GM18907 (cell line): ENCODE data around the gene PTPN13.
A peak's percentile ranks its signal among the peaks of the same experiment; 100 is the strongest.

Experiments
- ATAC-seq: cut with Tn5 transposase; IDR thresholded peaks from one replicate; pipeline ENCODE4 v1.9.1; 2021; ENCODE audit warnings: mild to moderate bottlenecking, moderate library complexity; ENCODE audit not compliant: unreplicated experiment

PTPN13 gene

DNA sequence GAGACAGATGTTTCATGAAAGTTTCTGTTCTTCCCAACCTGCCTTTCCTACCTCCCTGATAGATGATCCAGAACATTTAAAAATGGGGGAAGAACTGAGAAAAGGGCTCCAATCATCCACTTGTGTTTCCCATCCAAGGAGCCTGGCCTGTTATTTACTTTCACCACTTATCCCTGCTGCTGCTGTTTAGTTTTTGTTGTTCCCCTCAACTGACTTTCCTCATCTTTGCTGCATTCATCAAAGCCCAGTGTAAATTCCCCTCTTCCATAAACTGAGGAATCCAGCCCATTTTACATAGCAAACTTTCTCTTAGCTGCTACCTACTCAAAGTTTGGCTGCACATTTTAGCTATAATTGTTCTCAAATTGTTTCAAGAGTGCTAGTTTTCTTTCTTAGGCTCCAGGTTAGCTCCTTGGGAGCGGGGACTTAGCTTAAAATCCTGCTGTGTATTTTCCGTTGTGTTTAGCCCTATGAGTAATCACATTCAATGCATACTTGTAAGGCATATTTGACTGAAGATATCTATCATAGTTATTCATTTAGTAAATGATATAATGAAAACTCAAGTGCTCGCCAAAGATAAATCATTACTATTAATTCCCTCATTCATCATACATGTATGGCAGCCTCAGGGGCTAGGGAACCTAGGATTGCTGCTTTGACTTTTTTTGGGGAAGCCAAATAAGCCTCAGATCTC is 1.4 kb upstream of the PTPN13 start:
- no peak for ATAC-seq

GRCh38 chr4:86594559-86595425 is 677 bp downstream of the PTPN13 start:
- peak; percentile 25 for ATAC-seq

- no peak for ATAC-seq
Measured at GRCh38 chr4:86595426-86595805, 1.3 kb downstream of the PTPN13 start.

- no peak for ATAC-seq
Measured at GRCh38 chr4:86596807-86597206, 2.7 kb downstream of the PTPN13 start.

GRCh38 chr4:86600007-86600653 is 6.0 kb downstream of the PTPN13 start:
- no peak for ATAC-seq

DNA sequence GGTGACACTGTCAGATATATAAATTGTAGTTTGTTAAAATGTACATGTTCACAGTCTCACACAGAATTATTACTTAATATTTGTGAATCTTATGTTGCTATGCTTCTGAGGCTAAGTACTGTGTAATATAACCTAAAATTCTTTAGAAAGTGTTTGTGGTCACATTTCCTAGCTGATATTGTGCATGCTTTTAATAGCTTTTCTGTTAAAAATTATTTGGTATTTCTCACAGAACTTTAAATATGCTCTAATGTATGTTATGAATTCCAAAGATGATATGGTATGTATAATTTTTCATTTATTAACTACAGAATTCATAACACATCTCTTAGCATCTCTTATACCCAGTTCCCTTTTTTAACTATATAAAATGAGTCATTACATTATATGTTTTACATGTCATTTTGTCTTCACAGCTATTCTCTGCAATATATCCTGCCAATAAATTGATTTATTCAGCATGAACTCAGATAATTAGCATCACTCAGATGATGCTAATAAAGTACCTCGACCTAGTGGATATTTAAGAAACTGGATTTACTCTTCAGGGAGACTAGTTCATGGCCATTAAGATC is 9.3 kb downstream of the PTPN13 start:
- no peak for ATAC-seq

GRCh38 chr4:86606809-86607208 is 12.7 kb downstream of the PTPN13 start:
- ATAC-seq = no peak

DNA sequence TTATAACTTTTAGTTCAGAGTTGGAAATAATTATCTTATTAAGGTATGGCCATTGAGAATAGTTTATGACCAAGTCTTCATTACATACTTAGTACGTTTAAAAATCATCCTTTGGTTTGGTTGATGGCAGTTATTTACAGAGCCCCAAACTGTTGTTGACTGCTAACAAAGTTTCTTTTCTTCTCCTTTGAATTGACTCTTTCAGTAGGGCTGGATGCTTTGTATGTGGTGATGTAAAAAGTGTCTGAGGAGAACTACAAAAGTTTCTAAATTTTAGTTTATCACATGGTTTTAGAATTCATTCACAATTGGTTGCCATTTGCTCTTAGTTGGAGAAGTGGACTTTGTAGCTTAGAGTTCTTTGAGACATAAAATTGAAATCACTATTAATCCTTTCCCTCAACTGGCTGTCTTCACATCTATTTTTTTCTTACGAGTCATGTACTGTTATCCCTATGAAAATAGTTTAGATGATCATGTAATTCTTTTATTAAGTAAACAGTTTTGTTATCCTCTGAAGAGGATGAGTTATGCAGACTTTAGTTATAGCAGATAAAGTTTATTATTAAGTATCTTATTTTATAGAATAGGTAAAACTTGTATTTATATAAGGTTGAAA is 14.8 kb downstream of the PTPN13 start:
- no peak for ATAC-seq

DNA sequence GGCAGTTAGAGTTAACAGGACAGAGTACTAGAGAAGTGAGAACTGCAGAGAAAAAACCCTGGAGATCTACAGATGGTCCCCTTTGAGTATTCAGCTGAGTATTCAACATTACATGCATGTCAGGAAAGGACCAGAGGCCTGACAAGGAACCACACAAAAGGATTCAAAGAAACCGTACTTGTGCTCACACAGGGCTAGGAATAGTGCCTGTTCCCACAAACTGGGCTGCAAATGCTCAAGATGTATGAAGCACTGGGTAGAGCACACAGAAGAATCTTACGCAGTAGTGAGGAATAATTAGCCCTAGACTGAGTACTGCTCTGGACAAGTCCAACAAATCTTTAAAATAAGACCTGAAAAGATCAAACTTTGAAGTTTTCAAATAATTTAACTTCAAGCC is 17.6 kb downstream of the PTPN13 start:
- no peak for ATAC-seq

GRCh38 chr4:86613734-86614133 is 19.6 kb downstream of the PTPN13 start:
- ATAC-seq = no peak

GRCh38 chr4:86614865-86615264 is 20.8 kb downstream of the PTPN13 start:
- ATAC-seq = no peak

GRCh38 chr4:86615501-86615900 is 21.4 kb downstream of the PTPN13 start:
- no peak for ATAC-seq

DNA sequence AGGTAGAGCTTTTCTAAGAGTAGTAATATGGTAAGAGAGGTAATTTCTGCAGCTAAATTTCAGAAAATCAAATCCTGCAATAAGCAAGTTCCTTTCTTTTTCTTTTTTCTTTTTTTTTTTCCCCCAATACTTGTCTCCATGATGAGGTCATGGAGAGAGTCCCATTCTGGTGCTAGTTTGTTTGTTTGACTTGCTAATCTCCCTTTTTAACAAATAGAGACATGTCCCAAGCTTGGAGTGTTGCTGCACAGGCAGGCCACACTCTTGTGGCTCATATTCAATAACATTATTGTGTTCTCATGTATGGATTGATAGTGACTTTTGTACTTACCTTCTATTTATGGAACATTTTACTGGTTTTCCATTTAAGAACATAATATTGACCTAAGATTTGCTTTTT is 25.5 kb downstream of the PTPN13 start:
- no peak for ATAC-seq

DNA sequence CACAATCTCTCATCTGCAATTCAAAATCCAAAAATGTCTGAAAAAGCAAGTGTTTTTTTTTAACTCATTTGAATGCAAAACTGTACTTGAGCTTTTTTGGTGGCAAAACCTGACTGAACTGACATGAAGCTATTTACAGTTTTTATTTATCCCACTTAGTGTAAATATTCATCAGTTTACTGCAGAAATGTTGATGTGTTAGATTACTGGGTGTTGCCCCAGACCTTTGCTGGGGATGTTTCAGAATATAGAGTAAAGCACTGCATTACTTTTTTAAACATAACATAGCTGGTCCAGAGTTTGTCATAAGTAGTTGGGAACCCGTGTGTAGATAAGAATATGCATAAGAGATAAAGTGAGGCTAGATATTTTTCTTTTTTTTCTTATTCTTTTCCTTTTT is 27.3 kb downstream of the PTPN13 start:
- ATAC-seq = no peak

DNA sequence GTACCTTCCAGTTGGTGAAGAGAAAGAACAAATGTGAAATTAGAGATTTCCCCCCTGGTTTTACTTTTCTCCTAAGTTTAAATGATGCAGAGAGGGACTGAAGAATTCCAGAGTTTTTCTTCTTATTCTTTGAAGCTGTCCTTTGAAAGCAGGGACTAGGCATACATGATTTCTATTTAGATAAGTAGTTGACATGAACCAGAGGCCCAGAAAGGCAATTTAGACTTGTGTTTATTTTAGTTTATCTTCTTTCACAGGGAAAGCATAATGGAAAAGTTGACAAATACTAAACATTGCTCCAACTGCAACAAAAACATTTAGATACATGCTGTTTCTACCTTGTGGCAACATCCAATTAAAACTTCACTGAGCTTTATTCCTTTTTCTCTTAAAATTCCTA is 32.0 kb downstream of the PTPN13 start:
- ATAC-seq = no peak

GRCh38 chr4:86627462-86628135 is 33.5 kb downstream of the PTPN13 start:
- ATAC-seq = no peak

DNA sequence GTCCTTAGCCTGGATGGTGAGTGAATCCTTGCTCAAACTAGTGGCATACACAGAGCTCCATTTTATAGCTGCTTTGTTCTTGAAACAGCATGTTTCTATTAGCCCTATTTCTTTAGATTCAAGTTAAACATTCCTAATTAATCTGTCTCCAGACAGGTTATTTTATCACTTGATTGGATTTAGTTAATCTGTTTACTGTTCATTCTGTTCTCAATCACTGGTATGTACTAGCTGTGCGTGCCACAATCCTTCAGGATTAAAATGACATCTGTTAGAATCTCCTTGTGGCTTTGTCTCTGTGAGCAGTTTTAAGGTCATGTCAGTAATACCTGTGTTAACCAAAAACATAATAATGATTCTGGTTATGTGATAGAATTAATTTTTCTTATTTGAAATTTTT is 36.5 kb downstream of the PTPN13 start:
- ATAC-seq = no peak

GRCh38 chr4:86631166-86631565 is 37.1 kb downstream of the PTPN13 start:
- no peak for ATAC-seq

- no peak for ATAC-seq
Measured at GRCh38 chr4:86633854-86634253, 39.7 kb downstream of the PTPN13 start.

DNA sequence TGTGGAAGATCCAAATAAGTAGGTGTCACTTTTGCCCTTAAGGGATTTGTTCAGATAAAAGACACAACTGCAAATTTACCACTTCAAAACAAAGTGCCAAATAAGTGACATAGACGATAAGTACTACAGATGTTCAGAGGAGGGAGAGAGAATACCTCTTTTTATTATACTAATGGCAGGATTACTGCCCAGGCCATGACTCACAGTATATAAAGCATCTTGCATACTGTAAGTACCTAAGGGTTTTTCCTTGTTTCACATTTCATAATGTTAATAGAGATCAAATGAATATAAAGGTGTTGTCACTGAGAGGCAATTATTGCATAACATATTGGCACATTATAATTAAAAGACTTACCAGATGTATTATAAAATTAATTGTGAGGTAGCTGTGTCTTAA is 46.4 kb downstream of the PTPN13 start:
- ATAC-seq = no peak
